Chondrocyte (in vitro differentiated cells): ENCODE measurements around the gene CTNND1. TPM values are rescaled to one million over a fixed set of nuclear protein-coding genes. Genes with fewer than 3 reads are reported as not detected.

Experiments
- DNase-seq: peaks from one replicate; pipeline ENCODE4 v3.0.0; 2021; ENCODE audit warnings: mixed read lengths, low spot score
- H3K27ac Mint-ChIP-seq: one replicate; pipeline ENCODE4 v1.8.0; 2021; ENCODE audit warnings: mild to moderate bottlenecking, moderate library complexity, mixed read lengths; ENCODE audit not compliant: unreplicated experiment
- H3K27me3 Mint-ChIP-seq: 2 replicates; pipeline ENCODE4 v1.8.0; 2021; ENCODE audit warnings: low read depth, mixed read lengths
- H3K36me3 Mint-ChIP-seq: 2 replicates; pipeline ENCODE4 v1.8.0; 2021; ENCODE audit warnings: low read depth, mixed read lengths
- H3K4me1 Mint-ChIP-seq: 2 replicates; pipeline ENCODE4 v1.8.0; 2021; ENCODE audit warnings: low read depth, mild to moderate bottlenecking, mixed read lengths
- H3K4me3 Mint-ChIP-seq: one replicate; pipeline ENCODE4 v1.8.0; 2021; ENCODE audit warnings: mild to moderate bottlenecking, moderate library complexity, mixed read lengths; ENCODE audit not compliant: unreplicated experiment
- H3K9me3 Mint-ChIP-seq: 2 replicates; pipeline ENCODE4 v1.8.0; 2021; ENCODE audit warnings: low read depth, mixed read lengths
- CTCF ChIP-seq: fragments of 200-600 bp; sonication (generic); IDR thresholded peaks from 2 replicates; pipeline ENCODE4 v1.5.0; 2021; ENCODE audit warnings: antibody characterized with exemption, mild to moderate bottlenecking, moderate library complexity
- total RNA-seq: library from RNA; stranded (reverse); gene quantifications from 3 replicates; pipeline ENCODE4 v1.2.1, GENCODE V29; 2021

Gene CTNND1
- total RNA-seq, 1 donor from 2014 or later, result 126 TPM

- peak overlapping the region; percentile 37 for H3K27ac Mint-ChIP-seq
- DNase-seq, result no peak
- H3K4me1 Mint-ChIP-seq, result peaks cover 31% of the 10 kb centered on the region
- TF ChIP-seq CTCF, result peak; percentile 94
- peaks cover 36% of the 10 kb centered on the region for H3K36me3 Mint-ChIP-seq
- no peaks in the 10 kb centered on the region for H3K9me3 Mint-ChIP-seq
- no peaks in the 10 kb centered on the region for H3K27me3 Mint-ChIP-seq
- H3K4me3 Mint-ChIP-seq, result no peak overlapping the region
Observed at GRCh38 chr11:57800444-57801182, 39.0 kb downstream of the CTNND1 start.

- peaks cover 38% of the 10 kb centered on the region for H3K36me3 Mint-ChIP-seq
- H3K4me1 Mint-ChIP-seq, result peaks cover 29% of the 10 kb centered on the region
- H3K27ac Mint-ChIP-seq, result peak overlapping the region; percentile 17
- no peak for DNase-seq
- no peaks in the 10 kb centered on the region for H3K9me3 Mint-ChIP-seq
- no peaks in the 10 kb centered on the region for H3K27me3 Mint-ChIP-seq
- no peak overlapping the region for H3K4me3 Mint-ChIP-seq
- TF ChIP-seq CTCF, result no peak
Observed at GRCh38 chr11:57801183-57801485, 39.5 kb downstream of the CTNND1 start.

- H3K9me3 Mint-ChIP-seq, result no peaks in the 10 kb centered on the region
- DNase-seq, result no peak
- H3K36me3 Mint-ChIP-seq, result peaks cover 39% of the 10 kb centered on the region
- no peaks in the 10 kb centered on the region for H3K27me3 Mint-ChIP-seq
- peaks cover 29% of the 10 kb centered on the region for H3K4me1 Mint-ChIP-seq
- no peak for TF ChIP-seq CTCF
- no peak overlapping the region for H3K4me3 Mint-ChIP-seq
- H3K27ac Mint-ChIP-seq, result no peak overlapping the region
Observed at GRCh38 chr11:57802411-57802810, 40.8 kb downstream of the CTNND1 start.

GRCh38 chr11:57804466-57804865 lies 42.9 kb downstream of the CTNND1 start:
- no peak for DNase-seq
- no peaks in the 10 kb centered on the region for H3K27me3 Mint-ChIP-seq
- no peaks in the 10 kb centered on the region for H3K9me3 Mint-ChIP-seq
- TF ChIP-seq CTCF, result no peak
- H3K27ac Mint-ChIP-seq, result no peak overlapping the region
- H3K4me3 Mint-ChIP-seq, result no peak overlapping the region
- H3K4me1 Mint-ChIP-seq, result peaks cover 16% of the 10 kb centered on the region
- H3K36me3 Mint-ChIP-seq, result peaks cover 45% of the 10 kb centered on the region

DNA sequence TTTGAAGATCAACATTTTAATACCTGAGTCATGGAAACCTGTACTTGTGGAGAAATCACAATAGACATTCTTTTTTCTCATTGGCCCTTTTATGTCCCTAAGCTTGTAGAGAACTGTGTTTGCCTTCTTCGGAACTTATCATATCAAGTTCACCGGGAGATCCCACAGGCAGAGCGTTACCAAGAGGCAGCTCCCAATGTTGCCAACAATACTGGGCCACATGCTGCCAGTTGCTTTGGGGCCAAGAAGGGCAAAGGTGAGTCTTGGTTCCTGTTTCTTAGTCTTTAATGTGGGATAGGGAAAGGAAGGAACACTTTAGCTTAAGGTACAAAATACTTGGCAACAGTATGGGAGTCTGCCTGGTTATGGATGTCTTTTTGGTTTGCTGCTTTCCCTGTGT lies 44.2 kb downstream of the CTNND1 start:
- no peak for TF ChIP-seq CTCF
- Mint-ChIP-seq H3K4me1 (peaks cover 10% of the 10 kb centered on the region), H3K27ac (no peak overlapping the region), H3K36me3 (peaks cover 50% of the 10 kb centered on the region), H3K27me3 (no peaks in the 10 kb centered on the region), H3K9me3 (no peaks in the 10 kb centered on the region), H3K4me3 (no peak overlapping the region)
- DNase-seq, result no peak
